Hematopoietic multipotent progenitor cell treated with erythropoietin and hydrocortisone succinate and interleukin-3 and kit ligand, for 6 days (in vitro differentiated cells): Measurements from ENCODE around the gene C4orf17.
A peak's percentile ranks its signal among the peaks of the same experiment; 100 is the strongest.

ENCODE experiments used
- DNase-seq: peaks from one replicate; pipeline ENCODE4 v3.0.0-alpha.2; 2015

C4orf17 gene

GRCh38 chr4:99537674-99538073, 26.9 kb downstream of the C4orf17 start:
- no peak for DNase-seq

- no peak for DNase-seq
Measured at GRCh38 chr4:99540277-99540939, 29.6 kb downstream of the C4orf17 start.

GRCh38 chr4:99552872-99553271, 42.1 kb downstream of the C4orf17 start:
- DNase-seq, result no peak

DNA sequence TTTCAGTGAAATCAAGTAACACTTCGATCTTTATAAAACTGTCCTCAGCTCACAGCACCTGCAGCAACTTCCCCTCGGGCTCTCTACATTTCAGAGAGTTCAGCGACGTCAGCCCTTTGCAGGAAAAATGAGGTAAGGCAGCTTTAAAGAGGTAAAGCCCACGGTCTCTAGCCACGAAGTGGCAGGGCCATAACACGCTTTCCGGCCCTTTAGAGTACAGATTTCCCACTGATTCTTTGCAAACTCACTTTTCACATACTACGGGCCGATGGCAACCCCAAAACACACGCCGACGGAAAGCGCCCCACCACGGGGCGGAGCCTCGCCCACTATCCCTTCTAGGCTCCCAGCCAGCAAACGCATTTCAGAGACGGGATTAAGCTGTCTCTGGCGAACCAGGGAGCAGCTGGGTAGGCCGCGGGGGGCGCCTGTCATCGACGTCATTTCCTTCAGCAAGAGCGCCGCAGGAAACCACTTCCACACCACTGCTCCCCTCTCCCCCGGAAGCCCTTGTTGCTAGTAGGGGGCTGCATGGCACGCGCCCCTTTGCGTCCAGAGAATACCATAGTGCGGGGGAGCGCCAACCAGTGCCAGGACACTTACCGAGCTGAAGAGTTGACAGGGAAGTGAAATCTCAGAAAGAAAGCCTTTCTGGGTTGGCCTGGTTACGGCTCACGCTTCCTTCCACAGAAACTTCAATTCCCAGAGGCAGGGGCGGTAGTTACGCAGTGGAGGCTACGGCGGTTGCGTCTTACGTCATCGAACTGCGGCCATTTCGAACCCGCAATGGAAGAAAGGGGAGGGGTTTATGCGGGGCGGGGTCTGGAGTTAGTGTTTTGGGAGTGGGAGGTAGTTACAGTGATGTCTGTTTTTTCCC, 52.7 kb downstream of the C4orf17 start, which contains the start of gene TRMT10A:
TRMT10A (minus strand) TSS at position 730 of the 877 bp plus-strand sequence. CDS start 4,701 bp downstream, outside the sequence.
- DNase-seq, result peak; percentile 99

GRCh38 chr4:99564921-99565320, 54.1 kb downstream of the C4orf17 start:
- no peak for DNase-seq

GRCh38 chr4:99571883-99572282, 61.1 kb downstream of the C4orf17 start:
- no peak for DNase-seq

DNA sequence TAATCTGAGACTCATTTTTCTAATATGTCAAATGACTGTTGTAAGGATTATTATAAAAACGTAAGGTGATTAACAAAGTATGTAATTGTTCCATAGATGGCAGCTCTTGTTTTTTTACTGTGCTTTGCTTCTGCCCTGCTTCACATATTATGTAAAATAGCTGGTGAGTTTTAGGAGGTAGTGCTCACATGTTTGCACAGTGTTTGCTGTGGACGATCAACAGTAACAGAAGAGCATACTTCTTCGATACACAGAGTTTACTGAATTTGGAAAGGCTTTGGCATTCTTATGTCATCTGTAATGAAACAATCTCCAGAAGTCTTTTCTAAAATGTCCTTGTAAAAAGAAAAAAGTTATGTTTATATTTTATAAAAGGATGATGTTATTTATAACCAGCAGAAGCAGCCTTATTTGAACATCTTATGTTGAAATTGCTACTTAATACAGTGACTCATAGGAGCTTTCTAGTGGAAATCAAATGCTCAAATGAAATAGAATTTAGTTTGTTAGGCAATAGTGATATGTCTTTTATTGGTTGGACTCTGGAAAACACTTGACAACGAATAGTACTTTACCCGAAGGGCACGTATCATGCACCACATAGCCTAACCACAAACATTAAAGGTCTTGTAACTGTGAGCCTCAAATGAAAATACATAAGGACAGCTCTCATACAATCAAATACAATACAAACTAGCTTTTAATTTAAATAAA, 61.9 kb downstream of the C4orf17 start:
- DNase-seq, result no peak

- no peak for DNase-seq
Measured at GRCh38 chr4:99573735-99574368, 63.0 kb downstream of the C4orf17 start.

DNA sequence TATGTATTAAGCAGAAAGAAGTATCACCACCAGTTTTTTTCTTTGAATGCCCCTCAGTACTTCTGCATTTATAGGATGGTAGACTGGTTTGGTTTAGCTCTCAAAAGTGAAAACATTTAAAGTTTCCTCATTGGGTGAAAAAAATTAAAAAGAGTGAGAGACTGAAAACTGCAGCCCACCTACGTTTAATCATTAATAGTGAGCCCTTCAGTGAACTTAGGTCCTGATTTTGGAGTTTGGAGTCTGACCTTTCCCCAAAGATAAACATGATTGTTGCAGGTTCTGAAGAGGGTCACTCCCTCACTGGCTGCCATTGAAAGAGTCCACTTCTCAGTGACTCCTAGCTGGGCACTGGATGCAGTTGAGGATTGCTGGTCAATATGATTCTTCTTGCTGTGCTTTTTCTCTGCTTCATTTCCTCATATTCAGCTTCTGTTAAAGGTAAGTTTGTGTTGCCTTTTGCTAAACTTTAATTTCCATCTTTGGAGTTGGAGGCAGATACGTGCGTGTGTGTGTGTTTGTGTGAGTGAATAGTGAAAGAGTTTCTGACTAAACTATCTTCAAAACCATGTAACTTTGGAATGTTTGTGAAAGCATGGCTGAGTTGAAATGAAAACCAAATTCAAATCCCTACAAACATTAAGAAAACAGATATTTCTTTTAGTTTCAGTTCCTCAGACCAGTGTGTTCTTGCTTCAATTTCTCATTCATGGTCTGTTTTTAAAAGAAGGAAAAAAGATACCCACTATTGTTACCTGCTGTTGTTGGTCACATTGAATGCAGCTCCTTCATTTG, 63.9 kb downstream of the C4orf17 start, which contains the start of gene MTTP:
MTTP (plus strand) TSS at position 295 of the 795 bp plus-strand sequence; CDS start at position 381, 86 bp downstream.
- no peak for DNase-seq

GRCh38 chr4:99578714-99579113, 67.9 kb downstream of the C4orf17 start:
- DNase-seq, result no peak

DNA sequence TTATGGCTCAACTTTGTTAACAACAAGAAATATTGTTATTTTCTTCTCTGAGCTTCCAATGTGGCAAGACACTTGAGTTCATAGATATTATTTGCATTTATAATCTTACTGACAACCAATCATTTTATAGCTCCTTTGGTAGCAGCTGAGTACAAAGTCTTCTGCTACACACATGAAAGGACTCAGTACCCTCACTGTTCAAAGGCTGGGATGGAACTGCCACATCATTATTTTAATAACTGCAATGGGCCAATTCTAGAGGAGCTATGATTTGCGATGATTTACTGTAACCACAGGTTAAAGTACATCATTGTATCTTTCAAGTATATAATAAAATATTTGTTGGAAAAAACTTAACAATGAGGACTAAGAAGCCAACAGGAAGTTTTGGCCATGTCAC, 74.7 kb downstream of the C4orf17 start:
- DNase-seq, result no peak

- no peak for DNase-seq
Measured at GRCh38 chr4:99586322-99586721, 75.5 kb downstream of the C4orf17 start.

- DNase-seq, result no peak
Measured at GRCh38 chr4:99586797-99587196, 76.0 kb downstream of the C4orf17 start.

GRCh38 chr4:99587309-99587708, 76.5 kb downstream of the C4orf17 start:
- DNase-seq, result no peak

- no peak for DNase-seq
Measured at GRCh38 chr4:99587803-99588202, 77.0 kb downstream of the C4orf17 start.

- DNase-seq, result no peak
Measured at GRCh38 chr4:99591757-99592156, 80.9 kb downstream of the C4orf17 start.
